PC-9 (cell line): ENCODE data around the gene FOXJ1.

Source experiments
- CTCF ChIP-seq: fragments of 200-600 bp; sonication (generic); conservative IDR thresholded peaks from 2 replicates; pipeline ENCODE4 v1.6.1; 2017; ENCODE audit warnings: mixed run types, antibody characterized with exemption, mild to moderate bottlenecking, moderate library complexity
- EZH2 ChIP-seq: fragments of 200-600 bp; sonication (generic); IDR thresholded peaks from 2 replicates; pipeline ENCODE4 v1.8.0; 2017; ENCODE audit warnings: antibody characterized with exemption, low read depth

DNA sequence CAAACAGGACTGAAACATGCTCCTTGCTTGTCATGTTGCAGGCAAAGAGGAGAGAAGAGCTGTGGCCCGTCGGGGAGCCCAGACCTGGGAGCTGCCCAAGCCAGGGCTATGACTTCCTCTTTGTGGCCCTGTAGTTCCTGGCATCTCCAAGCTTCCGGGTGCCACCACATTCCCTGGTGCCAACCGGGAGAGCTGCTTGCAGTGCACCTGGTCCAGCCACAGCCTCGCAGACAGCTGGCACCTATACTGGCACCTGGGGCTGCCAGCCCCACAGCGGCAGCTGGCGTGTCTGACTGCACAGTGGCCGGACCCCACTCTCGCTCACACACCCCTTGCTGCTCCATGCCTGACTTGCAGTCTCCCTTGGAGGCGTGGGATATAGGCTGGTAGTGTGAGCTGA, 37.1 kb upstream of the FOXJ1 start:
- TF ChIP-seq CTCF = no peak
- no peak for TF ChIP-seq EZH2
